Brain microvascular endothelial cell (primary cell): ENCODE measurements around the gene CDR2.
A peak's percentile ranks its signal among the peaks of the same experiment; 100 is the strongest.
"Not testable (repeated sequence)": the region's sequence is repeated elsewhere in the genome, so short reads cannot be mapped to it uniquely, and the experiment has no call there.

Experiments used
- DNase-seq: peaks from one replicate; pipeline ENCODE4 v3.0.0-alpha.2; 2020
- H3K27ac ChIP-seq: fragments of 250-450 bp; sonication (Bioruptor Pico); 2 replicates; pipeline ENCODE4 v1.5.1; 2020; ENCODE audit warnings: mild to moderate bottlenecking, moderate library complexity
- H3K27me3 ChIP-seq: fragments of 250-450 bp; sonication (Bioruptor Pico); replicated peaks from 2 replicates; pipeline ENCODE4 v1.5.1; 2020; ENCODE audit warnings: mild to moderate bottlenecking
- H3K36me3 ChIP-seq: fragments of 250-450 bp; sonication (Bioruptor Pico); replicated peaks from 2 replicates; pipeline ENCODE4 v1.5.1; 2020; ENCODE audit warnings: mild to moderate bottlenecking
- H3K4me3 ChIP-seq: 2 replicates; pipeline ENCODE4 v1.5.1; 2011; ENCODE audit warnings: low read depth, mild to moderate bottlenecking, control low read depth, low read length, moderate library complexity
- in situ Hi-C: cut with HindIII; loops from 2 replicates; pipeline ENCODE4 v1.10.0; 2017; ENCODE audit warnings: low sequenced_read_pairs, low pct_ligation_motif_present
- TF ChIP-seq, protein P1 (sequence below): IDR thresholded peaks from 2 replicates; pipeline ENCODE4 v1.5.1; 2011; ENCODE audit warnings: low read depth, mild to moderate bottlenecking, moderate library complexity, low read length, control low read depth, inconsistent platforms; ENCODE audit errors: missing control alignments

Gene CDR2

GRCh38 chr16:22375117-22375962 is 921 bp upstream of the CDR2 start:
- peak overlapping the region; percentile 90 for H3K4me3 ChIP-seq
- H3K36me3 ChIP-seq = no peaks in the 10 kb centered on the region
- DNase-seq = no peak
- no peaks in the 10 kb centered on the region for H3K27me3 ChIP-seq
- no peak overlapping the region for H3K27ac ChIP-seq
- in situ Hi-C loops = no loop called here
- TF ChIP-seq, protein P1, sequence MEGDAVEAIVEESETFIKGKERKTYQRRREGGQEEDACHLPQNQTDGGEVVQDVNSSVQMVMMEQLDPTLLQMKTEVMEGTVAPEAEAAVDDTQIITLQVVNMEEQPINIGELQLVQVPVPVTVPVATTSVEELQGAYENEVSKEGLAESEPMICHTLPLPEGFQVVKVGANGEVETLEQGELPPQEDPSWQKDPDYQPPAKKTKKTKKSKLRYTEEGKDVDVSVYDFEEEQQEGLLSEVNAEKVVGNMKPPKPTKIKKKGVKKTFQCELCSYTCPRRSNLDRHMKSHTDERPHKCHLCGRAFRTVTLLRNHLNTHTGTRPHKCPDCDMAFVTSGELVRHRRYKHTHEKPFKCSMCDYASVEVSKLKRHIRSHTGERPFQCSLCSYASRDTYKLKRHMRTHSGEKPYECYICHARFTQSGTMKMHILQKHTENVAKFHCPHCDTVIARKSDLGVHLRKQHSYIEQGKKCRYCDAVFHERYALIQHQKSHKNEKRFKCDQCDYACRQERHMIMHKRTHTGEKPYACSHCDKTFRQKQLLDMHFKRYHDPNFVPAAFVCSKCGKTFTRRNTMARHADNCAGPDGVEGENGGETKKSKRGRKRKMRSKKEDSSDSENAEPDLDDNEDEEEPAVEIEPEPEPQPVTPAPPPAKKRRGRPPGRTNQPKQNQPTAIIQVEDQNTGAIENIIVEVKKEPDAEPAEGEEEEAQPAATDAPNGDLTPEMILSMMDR = no peak

- TF ChIP-seq, protein P1 = no peak
- in situ Hi-C loops = no loop called here
- H3K36me3 ChIP-seq = no peaks in the 10 kb centered on the region
- peak overlapping the region; percentile 90 for H3K4me3 ChIP-seq
- no peak for DNase-seq
- no peaks in the 10 kb centered on the region for H3K27me3 ChIP-seq
- peak overlapping the region; percentile 63 for H3K27ac ChIP-seq
These were observed 633 bp downstream of the CDR2 start for GRCh38 chr16:22373662-22374310.

- peak overlapping the region; percentile 90 for H3K4me3 ChIP-seq
- in situ Hi-C loops = no loop called here
- no peaks in the 10 kb centered on the region for H3K27me3 ChIP-seq
- H3K27ac ChIP-seq = no peak overlapping the region
- TF ChIP-seq, protein P1 = no peak
- no peak for DNase-seq
- H3K36me3 ChIP-seq = peaks cover 2% of the 10 kb centered on the region
These were observed 1.3 kb downstream of the CDR2 start for GRCh38 chr16:22372882-22373661.

DNA sequence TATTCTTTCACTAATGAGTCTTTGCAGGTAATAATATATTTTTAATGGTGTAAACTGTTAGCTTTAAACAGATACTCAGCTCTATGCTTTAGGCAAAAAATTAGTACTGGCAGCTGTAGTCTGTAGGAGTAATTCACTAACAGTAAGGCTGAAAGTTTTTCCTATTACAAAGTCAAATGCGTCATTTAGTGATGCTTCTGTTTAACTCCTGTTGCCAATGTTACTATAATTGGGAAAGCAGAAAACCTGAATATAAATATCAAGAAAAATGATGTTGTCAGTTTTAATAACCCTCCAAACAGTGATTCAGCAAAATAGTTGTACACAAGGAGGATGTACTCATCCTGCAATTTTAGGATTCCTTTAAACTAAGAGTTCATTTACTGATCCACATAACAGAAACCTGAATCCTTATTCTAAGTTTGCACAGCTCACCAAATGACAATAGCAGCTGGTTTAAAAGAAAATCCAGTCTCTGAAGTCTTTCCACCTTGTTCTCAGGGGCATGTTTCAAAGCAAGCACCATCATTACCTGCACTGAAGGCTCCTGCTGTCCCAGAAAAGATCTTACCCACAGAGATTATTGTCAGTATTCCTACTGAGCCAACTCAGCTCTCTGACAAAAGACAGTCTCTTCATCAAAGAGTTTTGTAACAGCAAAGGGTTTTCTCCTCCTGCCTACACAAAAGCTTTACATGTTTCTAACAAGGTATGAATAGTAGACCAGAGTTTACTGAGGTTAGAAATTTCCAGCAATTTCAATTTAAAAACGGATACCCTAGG is 4.2 kb downstream of the CDR2 start:
- in situ Hi-C loops = no loop called here
- no peaks in the 10 kb centered on the region for H3K27me3 ChIP-seq
- peaks cover 7% of the 10 kb centered on the region for H3K36me3 ChIP-seq
- TF ChIP-seq, protein P1 = no peak
- no peak overlapping the region for H3K4me3 ChIP-seq
- no peak for DNase-seq
- H3K27ac ChIP-seq = peak overlapping the region; percentile 68

DNA sequence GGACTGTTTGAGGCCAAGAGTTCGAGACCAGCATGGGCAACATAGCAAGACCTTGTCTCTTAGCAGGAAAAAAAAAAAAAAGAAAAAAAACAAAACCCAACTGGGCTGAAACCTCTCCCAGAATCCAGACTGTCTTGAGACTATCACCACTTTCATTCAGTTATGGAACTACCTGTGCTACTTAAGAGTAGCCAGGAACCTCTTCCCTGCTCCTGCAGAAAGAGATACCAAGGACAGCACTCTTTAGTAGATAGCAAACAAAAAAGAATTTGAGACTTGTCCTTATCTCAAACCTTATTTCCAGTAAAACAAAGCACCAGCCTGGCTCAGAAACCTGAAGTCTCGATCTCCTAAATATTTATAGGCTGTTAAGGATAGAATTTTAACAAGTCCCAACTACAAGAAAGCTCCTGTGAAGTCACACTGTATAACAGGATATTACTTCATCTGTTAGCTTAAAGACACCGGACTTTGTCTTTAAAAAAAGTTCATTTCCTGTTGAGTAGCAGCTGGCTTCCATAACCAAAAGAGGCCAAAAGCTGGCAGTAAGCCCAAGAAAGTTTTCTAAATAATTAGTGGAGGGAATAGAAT is 5.1 kb downstream of the CDR2 start:
- Histone ChIP-seq H3K27ac (peak overlapping the region; percentile 68), H3K4me3 (no peak overlapping the region), H3K36me3 (peaks cover 15% of the 10 kb centered on the region), H3K27me3 (no peaks in the 10 kb centered on the region)
- TF ChIP-seq, protein P1 = no peak
- in situ Hi-C loops = no loop called here
- no peak for DNase-seq

DNA sequence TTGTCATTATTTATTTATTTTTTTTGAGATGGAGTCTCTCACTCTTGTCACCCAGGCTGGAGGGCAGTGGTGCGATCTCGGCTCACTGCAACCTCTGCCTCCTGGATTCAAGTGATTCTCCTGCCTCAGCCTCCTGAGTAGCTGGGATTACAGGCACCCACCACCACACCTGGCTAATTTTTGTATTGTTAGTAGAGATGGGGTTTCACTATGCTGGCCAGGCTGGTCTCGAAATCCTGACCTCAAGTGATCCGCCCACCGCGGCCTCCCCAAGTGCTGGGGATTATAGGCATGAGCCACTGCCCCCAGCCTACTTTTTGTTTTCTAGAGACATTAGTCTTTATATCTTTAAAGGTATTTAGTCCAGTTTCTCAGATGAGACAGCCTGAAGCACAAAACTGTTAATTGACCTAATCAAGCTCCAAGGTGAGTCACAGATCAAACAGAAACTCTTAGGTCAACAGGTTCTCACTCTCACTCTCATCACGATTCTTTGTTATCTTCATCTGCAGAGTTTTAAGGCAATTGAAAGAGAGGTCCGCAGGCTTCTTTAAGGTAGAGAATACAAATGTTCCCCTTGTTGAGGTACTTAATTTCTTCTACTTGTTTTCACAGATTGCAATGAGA is 6.1 kb downstream of the CDR2 start:
- in situ Hi-C loops, DNase-seq, H3K27ac ChIP-seq: not testable (repeated sequence)

More for the DNA sequence above, 6.1 kb downstream of the CDR2 start:
- H3K36me3 ChIP-seq = peaks cover 23% of the 10 kb centered on the region
- not testable (repeated sequence) for H3K4me3 ChIP-seq, H3K27me3 ChIP-seq
